ENCODE data around the gene FXYD7.

Gene FXYD7

DNA sequence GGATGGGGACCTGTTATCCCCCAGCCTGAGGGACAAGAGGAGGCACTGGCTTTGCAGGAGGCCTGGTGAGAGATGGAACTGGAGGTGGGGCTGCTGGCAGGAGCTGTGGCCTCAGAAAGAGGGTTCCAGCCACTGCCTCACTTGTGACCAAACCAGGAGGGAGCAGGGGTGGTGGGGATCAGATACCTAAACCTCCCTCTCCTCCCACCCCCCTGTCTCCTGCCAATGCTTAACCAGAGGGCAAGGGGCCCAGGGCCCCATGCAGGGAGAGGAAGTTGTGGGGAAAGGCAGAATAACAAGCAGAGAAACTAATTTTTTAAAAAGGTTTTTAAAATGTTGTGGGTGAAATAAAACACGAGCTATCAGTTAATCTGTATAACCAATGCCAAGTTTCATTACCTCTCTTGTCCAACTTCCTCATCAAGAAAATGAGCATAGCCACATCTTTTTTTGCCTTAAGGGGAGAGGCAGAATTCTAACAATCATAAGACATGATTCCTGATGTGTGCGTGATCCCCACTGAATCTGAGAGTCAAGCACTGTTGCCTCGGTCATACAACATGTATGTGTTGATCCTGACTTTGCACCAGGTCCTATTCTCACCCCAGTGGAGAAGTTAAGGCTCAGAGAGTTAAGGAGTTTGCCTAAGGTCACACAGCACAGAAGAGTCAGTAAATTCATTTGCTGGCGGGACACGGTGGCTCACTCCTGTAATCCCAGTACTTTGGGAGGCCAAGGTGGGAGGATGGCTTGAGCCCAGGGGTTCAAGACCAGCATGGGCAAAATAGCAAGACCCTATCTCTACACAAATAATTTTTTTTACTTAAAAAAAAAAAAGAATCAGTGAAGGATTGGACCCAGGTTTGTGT, 24.4 kb downstream of the FXYD7 start:
- no peak for TF ChIP-seq CTCF (IDR thresholded peaks at IDR 0.05; ENCODE audit: control insufficient read depth, extremely low read depth, insufficient read depth)
- H3K4me3 ChIP-seq (ENCODE audit: low read depth, low read length), result no peak overlapping the region
- DNase-seq (ENCODE audit: low read depth), result no peak

DNA sequence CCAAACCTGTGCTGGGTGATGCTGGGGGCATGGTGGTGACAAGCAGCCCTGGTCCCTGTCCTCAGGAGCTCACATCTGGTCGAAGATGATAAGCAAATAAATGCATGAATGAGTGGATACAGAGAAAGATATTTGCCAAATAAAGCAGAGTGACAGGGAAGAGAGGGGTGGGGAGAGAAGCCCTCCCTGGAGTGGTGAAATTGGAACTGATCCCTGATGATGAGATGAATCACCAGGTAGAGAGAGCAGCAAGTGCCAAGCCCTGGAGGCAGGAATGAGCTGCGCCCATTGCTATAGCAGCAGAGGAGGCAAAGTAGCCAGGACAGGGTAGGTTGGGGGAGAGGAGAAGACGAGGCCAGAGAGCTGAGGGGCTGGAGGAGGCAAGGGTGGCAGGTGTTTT, 25.1 kb downstream of the FXYD7 start:
- no peak overlapping the region for H3K4me3 ChIP-seq (ENCODE audit: low read depth, low read length)
- DNase-seq (ENCODE audit: low read depth), result no peak

GRCh38 chr19:35169221-35169995, 26.4 kb downstream of the FXYD7 start:
- TF ChIP-seq CTCF (IDR thresholded peaks at IDR 0.05; ENCODE audit: control insufficient read depth, extremely low read depth, insufficient read depth), result no peak
- DNase-seq (ENCODE audit: low read depth), result no peak
- H3K4me3 ChIP-seq (ENCODE audit: low read depth, low read length), result no peak overlapping the region

More for the DNA sequence above, 25.1 kb downstream of the FXYD7 start:
- TF ChIP-seq CTCF (IDR thresholded peaks at IDR 0.05; ENCODE audit: control insufficient read depth, extremely low read depth, insufficient read depth), result no peak

DNA sequence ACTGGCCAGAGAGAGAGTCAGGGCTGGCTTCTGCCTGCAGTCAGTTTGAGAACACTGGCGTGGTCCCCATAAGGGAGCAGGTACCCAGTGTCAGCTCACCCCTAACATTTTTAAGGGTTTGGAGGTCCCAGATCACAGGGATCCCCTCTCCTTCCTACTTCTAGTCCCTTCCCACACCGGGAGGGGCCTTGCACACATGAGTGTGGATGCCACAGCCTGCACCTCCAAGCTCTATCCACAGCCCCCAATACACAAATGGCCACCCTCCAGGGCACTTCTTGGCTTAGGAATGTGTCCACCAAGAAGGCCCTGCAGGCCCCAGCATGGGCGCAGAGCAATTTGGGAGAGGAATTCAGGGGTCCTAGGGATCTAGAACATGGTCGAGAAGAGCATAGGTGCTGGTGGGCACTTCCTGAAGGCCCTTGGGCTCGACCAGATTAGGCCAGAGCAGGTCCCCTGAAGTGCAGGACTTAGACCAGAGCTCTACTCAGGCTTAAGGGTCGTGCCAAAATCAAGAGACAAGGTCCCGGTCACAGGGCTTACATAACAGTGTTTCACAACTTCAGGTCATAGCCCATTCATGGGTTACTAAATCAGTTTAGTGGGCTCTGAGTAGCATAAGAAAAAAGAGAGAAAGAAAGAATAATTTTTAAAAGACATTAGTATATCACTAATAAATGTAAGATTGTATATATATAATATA, 27.5 kb downstream of the FXYD7 start:
- no peak for DNase-seq (ENCODE audit: low read depth)
- no peak overlapping the region for H3K4me3 ChIP-seq (ENCODE audit: low read depth, low read length)
- no peak for TF ChIP-seq CTCF (IDR thresholded peaks at IDR 0.05; ENCODE audit: control insufficient read depth, extremely low read depth, insufficient read depth)

- H3K4me3 ChIP-seq (ENCODE audit: low read depth, low read length), result no peak overlapping the region
- TF ChIP-seq CTCF (IDR thresholded peaks at IDR 0.05; ENCODE audit: control insufficient read depth, extremely low read depth, insufficient read depth), result no peak
- DNase-seq (ENCODE audit: low read depth), result no peak
Observed at GRCh38 chr19:35171730-35172129, 28.7 kb downstream of the FXYD7 start.

GRCh38 chr19:35174226-35174625, 31.2 kb downstream of the FXYD7 start:
- H3K4me3 ChIP-seq (ENCODE audit: low read depth, low read length), result no peak overlapping the region
- DNase-seq (ENCODE audit: low read depth), result no peak
- no peak for TF ChIP-seq CTCF (IDR thresholded peaks at IDR 0.05; ENCODE audit: control insufficient read depth, extremely low read depth, insufficient read depth)
